Muscle of leg (tissue), 11 donors: ENCODE measurements around the gene PLPPR1. TPM values are rescaled to one million over a fixed set of nuclear protein-coding genes. Genes with fewer than 3 reads are reported as not detected.
"Not testable (repeated sequence)": the region's sequence is repeated elsewhere in the genome, so short reads cannot be mapped to it uniquely, and the experiment has no call there.

Source experiments
- DNase-seq: peaks from one replicate; pipeline ENCODE4 v3.0.0; 2013
- H3K27ac ChIP-seq: one replicate; pipeline ENCODE4 v1.5.1; 2013; ENCODE audit warnings: mild to moderate bottlenecking, low read length, control low read depth
- H3K27me3 ChIP-seq: one replicate; pipeline ENCODE4 v1.6.1; 2013; ENCODE audit warnings: low read length; ENCODE audit not compliant: control insufficient read depth, insufficient read depth
- H3K36me3 ChIP-seq: one replicate; pipeline ENCODE4 v1.6.1; 2013; ENCODE audit warnings: low read length; ENCODE audit not compliant: control insufficient read depth, insufficient read depth
- H3K4me1 ChIP-seq: one replicate; pipeline ENCODE4 v1.6.1; 2013; ENCODE audit warnings: low read length; ENCODE audit not compliant: control insufficient read depth, insufficient read depth
- H3K4me3 ChIP-seq: one replicate; pipeline ENCODE4 v1.5.1; 2013; ENCODE audit warnings: low read length, control low read depth
- H3K9me3 ChIP-seq: replicated peaks from 2 replicates; pipeline ENCODE4 v1.6.1; 2013; ENCODE audit warnings: low read depth, low read length; ENCODE audit not compliant: control insufficient read depth
- WGBS: methylation state at CpG from one replicate; pipeline ENCODE4 v1.1.5; 2013; ENCODE audit warnings: missing lambda C conversion rate; ENCODE audit not compliant: insufficient coverage; 5-methylcytosine and 5-hydroxymethylcytosine counted together
- polyA plus RNA-seq, 8 donors: library from polyadenylated mRNA; unstranded; fragments of 120-200 nt; gene quantifications; one replicate each; pipeline versions ENCODE4 v1.2.1 to v1.2.3, GENCODE V29; 2013; ENCODE audit warnings: inconsistent platforms in 1 of 8, low replicate concordance in 1 of 8; ENCODE audit not compliant: insufficient read length in 8 of 8, insufficient read depth in 1 of 8
- total RNA-seq: library from RNA; stranded (reverse); fragments of 120-200 nt; gene quantifications from one replicate; pipeline ENCODE4 v1.2.4, GENCODE V29; 2013

The PLPPR1 gene
- total and polyA plus RNA-seq, 9 donors: 1.8 to 4.3 (median 2.9) TPM

GRCh38 chr9:101038488-101038887 is 10.0 kb downstream of the PLPPR1 start:
- no peak overlapping the region for H3K27ac ChIP-seq
- no peak overlapping the region for H3K4me3 ChIP-seq
- H3K4me1 ChIP-seq: no peaks in the 10 kb centered on the region
- H3K27me3 ChIP-seq: no peaks in the 10 kb centered on the region
- H3K9me3 ChIP-seq: no peaks in the 10 kb centered on the region
- 68% methylated on average over 4 of the region's 4 CpGs for WGBS
- no peak for DNase-seq
- no peaks in the 10 kb centered on the region for H3K36me3 ChIP-seq

- not testable (repeated sequence) for H3K9me3 ChIP-seq, H3K4me1 ChIP-seq, H3K27me3 ChIP-seq, H3K36me3 ChIP-seq, H3K4me3 ChIP-seq, DNase-seq, H3K27ac ChIP-seq
- WGBS: no CpG with 5 or more reads among the region's 7 CpGs
These were observed 11.1 kb downstream of the PLPPR1 start for GRCh38 chr9:101039581-101039980.

DNA sequence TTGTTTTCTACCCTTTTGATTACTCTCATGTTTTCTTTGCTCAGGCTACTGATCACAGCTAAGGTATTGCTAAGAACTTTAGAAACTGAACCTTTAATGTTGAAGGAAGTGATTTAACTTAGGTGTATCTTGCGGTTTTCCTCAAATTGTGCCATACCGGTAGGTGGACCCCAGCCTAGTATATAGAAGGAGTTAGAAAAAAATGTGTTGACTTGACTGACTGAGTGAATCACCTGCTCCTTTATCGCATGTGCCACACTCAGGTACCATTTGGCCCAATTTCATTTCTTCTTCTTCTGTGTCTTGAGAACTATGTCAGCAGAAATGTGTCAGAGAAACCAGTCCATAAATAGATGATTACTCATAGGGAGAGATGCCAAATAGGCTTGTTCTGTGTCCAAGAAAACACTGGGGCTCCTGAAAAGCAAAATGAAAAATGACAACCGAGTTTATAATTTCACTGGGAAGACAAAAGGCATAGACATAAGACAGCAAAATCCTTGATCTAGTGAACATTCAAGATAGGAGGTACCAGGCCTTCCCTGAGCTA is 19.4 kb downstream of the PLPPR1 start:
- peak; percentile 28 for DNase-seq
- no peak overlapping the region for H3K4me3 ChIP-seq
- H3K4me1 ChIP-seq: no peaks in the 10 kb centered on the region
- no peaks in the 10 kb centered on the region for H3K9me3 ChIP-seq
- 100% methylated on average over 1 of the region's 4 CpGs for WGBS
- H3K27ac ChIP-seq: no peak overlapping the region
- H3K27me3 ChIP-seq: no peaks in the 10 kb centered on the region
- no peaks in the 10 kb centered on the region for H3K36me3 ChIP-seq

- WGBS: 88% methylated on average over 2 of the region's 3 CpGs
- H3K27ac ChIP-seq: no peak overlapping the region
- no peaks in the 10 kb centered on the region for H3K9me3 ChIP-seq
- no peak overlapping the region for H3K4me3 ChIP-seq
- H3K36me3 ChIP-seq: no peaks in the 10 kb centered on the region
- H3K27me3 ChIP-seq: no peaks in the 10 kb centered on the region
- no peaks in the 10 kb centered on the region for H3K4me1 ChIP-seq
- no peak for DNase-seq
These were observed 22.1 kb downstream of the PLPPR1 start for GRCh38 chr9:101050650-101051049.

DNA sequence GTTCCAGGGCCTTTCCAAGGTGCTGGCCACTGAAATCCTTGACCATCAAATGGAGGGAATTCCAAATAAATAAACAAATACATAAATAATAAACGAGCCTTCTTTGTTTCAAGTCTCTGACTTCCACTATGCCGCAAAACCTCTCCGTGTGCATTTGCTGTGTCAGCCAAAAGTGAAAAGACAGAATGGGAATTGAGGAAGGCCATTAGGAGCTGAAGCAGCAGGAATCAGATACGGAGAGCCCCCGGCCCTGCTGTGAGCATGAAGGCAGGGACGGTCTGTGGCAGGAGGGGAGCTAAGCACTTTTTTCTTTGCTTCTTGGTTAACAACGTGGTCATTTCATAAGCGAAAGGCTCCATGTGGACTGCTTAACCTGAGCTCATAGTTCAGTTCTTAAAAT is 26.1 kb downstream of the PLPPR1 start:
- DNase-seq: no peak
- Histone ChIP-seq H3K27ac (no peak overlapping the region), H3K4me1 (no peaks in the 10 kb centered on the region), H3K36me3 (no peaks in the 10 kb centered on the region), H3K9me3 (no peaks in the 10 kb centered on the region), H3K27me3 (no peaks in the 10 kb centered on the region), H3K4me3 (no peak overlapping the region)
- WGBS: 28% methylated on average over 5 of the region's 8 CpGs

DNA sequence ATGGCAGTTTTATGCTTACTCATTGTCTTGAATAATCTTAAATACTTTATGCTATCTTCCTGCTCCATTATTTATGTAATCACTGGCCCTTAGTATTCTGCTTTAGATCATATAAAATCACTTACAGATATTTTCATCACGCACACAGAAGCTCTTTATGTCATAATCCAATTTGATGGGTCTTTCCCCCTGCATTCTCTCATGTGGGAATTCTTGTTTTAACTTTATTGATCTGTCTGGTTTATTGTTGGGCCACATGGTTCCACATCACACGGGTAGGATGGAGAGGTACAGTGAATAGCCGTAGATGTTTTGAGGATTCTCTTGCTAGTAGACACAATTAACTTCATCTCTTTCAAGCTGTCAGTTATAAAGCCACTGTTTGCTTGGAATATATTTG is 27.0 kb downstream of the PLPPR1 start:
- H3K4me1 ChIP-seq: no peaks in the 10 kb centered on the region
- H3K36me3 ChIP-seq: no peaks in the 10 kb centered on the region
- no peaks in the 10 kb centered on the region for H3K9me3 ChIP-seq
- WGBS: no CpG with 5 or more reads among the region's 3 CpGs
- H3K27me3 ChIP-seq: no peaks in the 10 kb centered on the region
- no peak overlapping the region for H3K4me3 ChIP-seq
- no peak overlapping the region for H3K27ac ChIP-seq
- DNase-seq: no peak

DNA sequence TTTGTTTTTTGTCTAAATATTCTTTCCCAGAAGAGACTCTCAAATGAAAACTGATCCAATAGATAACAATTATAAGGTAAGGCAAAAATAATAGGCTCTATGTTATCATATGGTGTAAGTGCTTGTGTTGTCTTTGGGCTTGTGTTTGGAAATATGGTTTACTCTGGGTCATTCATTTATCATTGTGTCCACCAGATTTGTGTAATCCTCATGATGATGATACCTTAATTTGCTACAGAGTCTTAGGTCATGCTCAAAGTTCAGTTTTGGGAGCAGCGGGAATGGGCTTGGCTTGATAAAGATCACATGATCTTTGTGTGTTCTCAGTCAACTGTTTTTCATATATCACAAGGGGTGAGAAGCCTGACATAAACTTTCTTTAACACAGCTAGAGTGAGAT is 34.2 kb downstream of the PLPPR1 start:
- Histone ChIP-seq H3K4me3 (no peak overlapping the region), H3K27me3 (no peaks in the 10 kb centered on the region), H3K27ac (no peak overlapping the region), H3K36me3 (no peaks in the 10 kb centered on the region), H3K9me3 (no peaks in the 10 kb centered on the region), H3K4me1 (no peaks in the 10 kb centered on the region)
- no CpG with 5 or more reads among the region's 1 CpG for WGBS
- DNase-seq: no peak

DNA sequence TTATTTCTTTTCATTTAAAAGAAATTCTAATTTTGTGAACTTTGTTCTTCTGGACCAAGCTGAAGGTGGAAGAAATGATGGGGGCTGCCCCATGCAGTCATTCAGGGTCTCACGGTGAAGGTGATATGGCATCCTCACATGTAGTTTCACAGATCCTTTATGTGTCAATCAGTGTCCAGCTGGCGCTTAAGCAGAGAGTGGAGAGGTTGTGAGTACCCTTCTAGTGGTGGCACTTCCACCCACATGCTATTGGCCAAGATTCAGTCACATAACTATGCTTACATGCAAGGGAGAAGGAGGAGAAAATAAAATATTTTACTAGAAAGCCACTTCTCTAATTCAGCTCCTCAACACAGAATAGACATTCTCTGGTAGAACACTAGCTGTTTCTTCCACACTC is 34.7 kb downstream of the PLPPR1 start:
- H3K9me3 ChIP-seq: no peaks in the 10 kb centered on the region
- no peak overlapping the region for H3K27ac ChIP-seq
- 0% methylated on average over 1 of the region's 2 CpGs for WGBS
- no peaks in the 10 kb centered on the region for H3K27me3 ChIP-seq
- H3K4me3 ChIP-seq: no peak overlapping the region
- H3K36me3 ChIP-seq: no peaks in the 10 kb centered on the region
- DNase-seq: no peak
- H3K4me1 ChIP-seq: no peaks in the 10 kb centered on the region

- no peaks in the 10 kb centered on the region for H3K9me3 ChIP-seq
- no peaks in the 10 kb centered on the region for H3K4me1 ChIP-seq
- no peaks in the 10 kb centered on the region for H3K36me3 ChIP-seq
- H3K27me3 ChIP-seq: no peaks in the 10 kb centered on the region
- H3K4me3 ChIP-seq: no peak overlapping the region
- no peak overlapping the region for H3K27ac ChIP-seq
- no peak for DNase-seq
These were observed 35.7 kb downstream of the PLPPR1 start for GRCh38 chr9:101064206-101064605.

GRCh38 chr9:101065930-101066329 is 37.4 kb downstream of the PLPPR1 start:
- H3K27me3 ChIP-seq: no peaks in the 10 kb centered on the region
- no peak for DNase-seq
- no peaks in the 10 kb centered on the region for H3K9me3 ChIP-seq
- no peaks in the 10 kb centered on the region for H3K4me1 ChIP-seq
- H3K4me3 ChIP-seq: no peak overlapping the region
- WGBS: no CpG with 5 or more reads among the region's 1 CpG
- no peaks in the 10 kb centered on the region for H3K36me3 ChIP-seq
- H3K27ac ChIP-seq: no peak overlapping the region

- Histone ChIP-seq H3K27me3 (no peaks in the 10 kb centered on the region), H3K4me3 (no peak overlapping the region), H3K9me3 (no peaks in the 10 kb centered on the region), H3K27ac (no peak overlapping the region), H3K36me3 (no peaks in the 10 kb centered on the region), H3K4me1 (no peaks in the 10 kb centered on the region)
- DNase-seq: no peak
- no CpG with 5 or more reads among the region's 1 CpG for WGBS
These were observed 40.2 kb downstream of the PLPPR1 start for GRCh38 chr9:101068696-101069095.
